Aorta (tissue), 5 donors: ENCODE measurements around the gene LNPK. TPM values are rescaled to one million over a fixed set of nuclear protein-coding genes. Genes with fewer than 3 reads are reported as not detected.
A peak's percentile ranks its signal among the peaks of the same experiment; 100 is the strongest.

Experiments used
- ATAC-seq: fragments of 200-7000 bp; cut with Tn5 transposase; one replicate; pipeline ENCODE4 v1.9.1; 2022; ENCODE audit warnings: moderate library complexity; ENCODE audit not compliant: low FRiP score
- DNase-seq, 2 donors: peaks; one replicate each; pipeline ENCODE4 v3.0.0-alpha.2; 2020
- H3K27ac ChIP-seq, 2 donors: one replicate each; pipeline ENCODE4 v1.5.1; 2013; ENCODE audit warnings: low read length in 2 of 2, mild to moderate bottlenecking in 2 of 2, moderate library complexity in 2 of 2, control low read depth in 1 of 2, inconsistent platforms in 1 of 2, low read depth in 1 of 2
- H3K27me3 ChIP-seq, 2 donors: one replicate each; pipeline ENCODE4 v1.6.1; 2013; ENCODE audit warnings: control low read depth in 1 of 2, low read length in 1 of 2, mild to moderate bottlenecking in 1 of 2, moderate library complexity in 1 of 2; ENCODE audit not compliant: insufficient read depth in 2 of 2, control insufficient read depth in 1 of 2
- H3K36me3 ChIP-seq, 2 donors: one replicate each; pipeline ENCODE4 v1.6.1; 2013; ENCODE audit warnings: control low read depth in 1 of 2, low read length in 1 of 2, mild to moderate bottlenecking in 1 of 2; ENCODE audit not compliant: insufficient read depth in 2 of 2, control insufficient read depth in 1 of 2
- H3K4me1 ChIP-seq, 2 donors: one replicate each; pipeline ENCODE4 v1.6.1; 2013; ENCODE audit warnings: low read length in 2 of 2, control low read depth in 1 of 2, mild to moderate bottlenecking in 1 of 2, moderate library complexity in 1 of 2; ENCODE audit not compliant: insufficient read depth in 2 of 2, control insufficient read depth in 1 of 2
- H3K4me3 ChIP-seq, 2 donors: one replicate each; pipeline ENCODE4 v1.5.1; 2013; ENCODE audit warnings: low read length in 2 of 2, control low read depth in 1 of 2, mild to moderate bottlenecking in 1 of 2
- H3K9me3 ChIP-seq: one replicate; pipeline ENCODE4 v1.6.1; 2013; ENCODE audit warnings: mild to moderate bottlenecking, low read length; ENCODE audit not compliant: control insufficient read depth
- WGBS, 2 donors: extraction: QIAGEN DNeasy Blood & Tissue Kit; methylation state at CpG; one replicate each; pipeline ENCODE4 v1.1.7; 2013; 5-methylcytosine and 5-hydroxymethylcytosine counted together
- intact Hi-C, 2 donors: fragments of 100-400 bp; cut with DNase I; formaldehyde crosslinking; loops; one replicate each; pipeline versions ENCODE4 v1.14.2 to v1.15.0; 2022
- polyA plus RNA-seq, 2 donors: library from polyadenylated mRNA; stranded (reverse); fragments of 200-250 nt; gene quantifications; one replicate each; pipeline ENCODE4 v1.2.3, GENCODE V29; 2013
- total RNA-seq, 2 donors: library from RNA; stranded (reverse); fragmentation: NEBNext Ultra II Directional; extraction: Animal tissue kit (Norgen Biotek cat#: 25700); gene quantifications; one replicate each; pipeline ENCODE4 v1.2.1, GENCODE V29; 2021
- donor health status: healthy with polysubstance abuse.
- donor health status: Bipolar disorder and iron deficiency.
- donor health status: DM: no; HTN: no; CAD: no.
- donor health status: DM: no; HTN: no; CAD: no.
- donor health status: DM: yes; HTN: yes; CAD: no.

LNPK gene
- total and polyA plus RNA-seq, 4 donors: 7.0 to 40.7 (median 21.0) TPM

- Histone ChIP-seq H3K9me3 (peaks cover 1% of the 10 kb centered on the region), H3K36me3 (no peaks in the 10 kb centered on the region), H3K27me3 (no peaks in the 10 kb centered on the region), H3K4me3 (no peak overlapping the region), H3K4me1 (no peaks in the 10 kb centered on the region), H3K27ac (no peak overlapping the region)
- WGBS, 2 donors: 74 to 78% methylated on average over 6 of the region's 6 CpGs
- ATAC-seq (no peak), DNase-seq (no peak)
- intact Hi-C loops: no loop called here
These were observed 18.3 kb upstream of the LNPK start for GRCh38 chr2:176020400-176020799.

GRCh38 chr2:176018708-176019107 lies 16.6 kb upstream of the LNPK start:
- DNase-seq: no peak
- H3K4me3 ChIP-seq: no peak overlapping the region
- intact Hi-C loops: no loop called here
- H3K9me3 ChIP-seq: peaks cover 1% of the 10 kb centered on the region
- no peak for ATAC-seq
- no peaks in the 10 kb centered on the region for H3K36me3 ChIP-seq
- 85 to 92% methylated on average over 1 of the region's 1 CpG for WGBS, 2 donors
- H3K27ac ChIP-seq: no peak overlapping the region
- H3K27me3 ChIP-seq: no peaks in the 10 kb centered on the region
- no peaks in the 10 kb centered on the region for H3K4me1 ChIP-seq

- no peak for DNase-seq
- Histone ChIP-seq H3K4me3 (no peak overlapping the region), H3K9me3 (no peaks in the 10 kb centered on the region), H3K4me1 (no peaks in the 10 kb centered on the region), H3K36me3 (no peaks in the 10 kb centered on the region), H3K27me3 (no peaks in the 10 kb centered on the region), H3K27ac (no peak overlapping the region)
- ATAC-seq: no peak
- 76 to 85% methylated on average over 2 of the region's 2 CpGs for WGBS, 2 donors
- intact Hi-C loops: no loop called here
These were observed 7.4 kb upstream of the LNPK start for GRCh38 chr2:176009445-176009844.

GRCh38 chr2:176004934-176005333 lies 2.9 kb upstream of the LNPK start:
- 56 to 73% methylated on average over 1 of the region's 1 CpG for WGBS, 2 donors
- intact Hi-C loops: loop anchor here in 1 of 2 donors (5.0 kb wide), 1 partner anchor 133 kb away; no protein-coding TSS in a partner anchor
- ATAC-seq (no peak), DNase-seq (no peak)
- H3K36me3 ChIP-seq: no peaks in the 10 kb centered on the region
- no peak overlapping the region for H3K27ac ChIP-seq
- H3K27me3 ChIP-seq: no peaks in the 10 kb centered on the region
- no peaks in the 10 kb centered on the region for H3K9me3 ChIP-seq
- H3K4me1 ChIP-seq: no peaks in the 10 kb centered on the region
- H3K4me3 ChIP-seq: no peak overlapping the region

- 93 to 97% methylated on average over 5 of the region's 5 CpGs for WGBS, 2 donors
- Histone ChIP-seq H3K27ac (no peak overlapping the region), H3K4me3 (no peak overlapping the region)
These were observed 1.9 kb upstream of the LNPK start for GRCh38 chr2:176003958-176004357.

GRCh38 chr2:176002688-176003210 lies 682 bp upstream of the LNPK start:
- Histone ChIP-seq H3K4me3 (peak overlapping the region; percentile 33 to 46), H3K27ac (peak overlapping the region; percentile 10), H3K36me3 (no peaks in the 10 kb centered on the region), H3K9me3 (no peaks in the 10 kb centered on the region), H3K27me3 (no peaks in the 10 kb centered on the region), H3K4me1 (no peaks in the 10 kb centered on the region)
- intact Hi-C loops: loop anchor here in 1 of 2 donors (5.0 kb wide), 1 partner anchor 130 kb away; no protein-coding TSS in a partner anchor
- 13 to 14% methylated on average over 14 of the region's 14 CpGs for WGBS, 2 donors
- ATAC-seq: peak; percentile 50
- peak in 1 of 2 donors; percentile 47 for DNase-seq

More at GRCh38 chr2:176003958-176004357, 1.9 kb upstream of the LNPK start:
- Histone ChIP-seq H3K27me3 (no peaks in the 10 kb centered on the region), H3K9me3 (no peaks in the 10 kb centered on the region), H3K4me1 (no peaks in the 10 kb centered on the region), H3K36me3 (no peaks in the 10 kb centered on the region)
- intact Hi-C loops: loop anchor here in 1 of 2 donors (5.0 kb wide), 1 partner anchor 132 kb away; no protein-coding TSS in a partner anchor
- DNase-seq: no peak
- no peak for ATAC-seq

- H3K4me1 ChIP-seq: no peaks in the 10 kb centered on the region
- peak overlapping the region in 1 of 2 donors; percentile 4 for H3K27ac ChIP-seq
- WGBS, 2 donors: 0% methylated on average over 21 of the region's 21 CpGs
- ATAC-seq (peak; percentile 75), DNase-seq (peak in 1 of 2 donors; percentile 62)
- no peaks in the 10 kb centered on the region for H3K36me3 ChIP-seq
- H3K9me3 ChIP-seq: no peaks in the 10 kb centered on the region
- intact Hi-C loops: loop anchor here in 1 of 2 donors (5.0 kb wide), 1 partner anchor 129 kb away; no protein-coding TSS in a partner anchor
- H3K27me3 ChIP-seq: no peaks in the 10 kb centered on the region
- H3K4me3 ChIP-seq: peak overlapping the region; percentile 36 to 74
These were observed 669 bp downstream of the LNPK start for GRCh38 chr2:176001281-176001915.

GRCh38 chr2:175999283-175999819 lies 2.7 kb downstream of the LNPK start:
- 87 to 93% methylated on average over 2 of the region's 2 CpGs for WGBS, 2 donors
- Histone ChIP-seq H3K27me3 (no peaks in the 10 kb centered on the region), H3K9me3 (no peaks in the 10 kb centered on the region), H3K4me3 (no peak overlapping the region), H3K36me3 (no peaks in the 10 kb centered on the region), H3K27ac (no peak overlapping the region), H3K4me1 (no peaks in the 10 kb centered on the region)
- intact Hi-C loops: no loop called here
- no peak for ATAC-seq
- DNase-seq: no peak

GRCh38 chr2:175990099-175990498 lies 12.0 kb downstream of the LNPK start:
- intact Hi-C loops: no loop called here
- no peak overlapping the region for H3K27ac ChIP-seq
- no peaks in the 10 kb centered on the region for H3K4me1 ChIP-seq
- H3K4me3 ChIP-seq: no peak overlapping the region
- 94 to 98% methylated on average over 2 of the region's 2 CpGs for WGBS, 2 donors
- no peak for DNase-seq
- H3K9me3 ChIP-seq: no peaks in the 10 kb centered on the region
- H3K36me3 ChIP-seq: no peaks in the 10 kb centered on the region
- no peaks in the 10 kb centered on the region for H3K27me3 ChIP-seq
- no peak for ATAC-seq
